Measurements from ENCODE around the gene GRIA3.

DNA sequence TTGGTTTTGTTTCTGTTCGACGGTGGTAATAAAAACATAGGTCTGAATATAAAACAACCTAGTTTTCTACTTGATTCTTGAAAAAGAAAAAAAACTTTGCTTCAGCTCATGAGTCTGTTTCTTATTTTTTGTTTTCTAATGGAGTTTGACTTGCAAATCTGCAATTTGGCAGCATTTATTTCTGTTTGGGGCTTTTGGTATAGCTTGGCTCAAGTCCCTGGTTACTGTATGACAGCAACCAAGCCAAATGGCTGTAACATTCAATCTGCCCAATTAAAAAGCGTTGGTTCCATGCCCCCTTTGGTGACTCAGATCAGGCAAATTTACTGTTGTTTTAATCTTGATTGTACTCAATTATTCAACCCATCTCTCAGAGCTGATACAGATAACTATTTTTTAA lies 263.4 kb downstream of the GRIA3 start:
- TF ChIP-seq, protein P1, sequence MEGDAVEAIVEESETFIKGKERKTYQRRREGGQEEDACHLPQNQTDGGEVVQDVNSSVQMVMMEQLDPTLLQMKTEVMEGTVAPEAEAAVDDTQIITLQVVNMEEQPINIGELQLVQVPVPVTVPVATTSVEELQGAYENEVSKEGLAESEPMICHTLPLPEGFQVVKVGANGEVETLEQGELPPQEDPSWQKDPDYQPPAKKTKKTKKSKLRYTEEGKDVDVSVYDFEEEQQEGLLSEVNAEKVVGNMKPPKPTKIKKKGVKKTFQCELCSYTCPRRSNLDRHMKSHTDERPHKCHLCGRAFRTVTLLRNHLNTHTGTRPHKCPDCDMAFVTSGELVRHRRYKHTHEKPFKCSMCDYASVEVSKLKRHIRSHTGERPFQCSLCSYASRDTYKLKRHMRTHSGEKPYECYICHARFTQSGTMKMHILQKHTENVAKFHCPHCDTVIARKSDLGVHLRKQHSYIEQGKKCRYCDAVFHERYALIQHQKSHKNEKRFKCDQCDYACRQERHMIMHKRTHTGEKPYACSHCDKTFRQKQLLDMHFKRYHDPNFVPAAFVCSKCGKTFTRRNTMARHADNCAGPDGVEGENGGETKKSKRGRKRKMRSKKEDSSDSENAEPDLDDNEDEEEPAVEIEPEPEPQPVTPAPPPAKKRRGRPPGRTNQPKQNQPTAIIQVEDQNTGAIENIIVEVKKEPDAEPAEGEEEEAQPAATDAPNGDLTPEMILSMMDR (IDR thresholded peaks at IDR 0.05; ENCODE audit: insufficient read depth, low read depth, low read length): no peak
- TF ChIP-seq EZH2 (IDR thresholded peaks at IDR 0.05; ENCODE audit: insufficient read depth, low read length): no peak
